Cardiac fibroblast (primary cell): Measurements from ENCODE around the gene TENT4B.

Experiments used
- DNase-seq, 2 donors: peaks; one replicate each; pipeline versions ENCODE4 v3.0.0 to v3.0.0-alpha.2; 2010; ENCODE audit warnings: low read depth in 2 of 2
- H3K4me3 ChIP-seq, 2 donors: replicated peaks in 1 of 2; 1 replicate in 1 of 2; 2 replicates in 1 of 2; pipeline ENCODE4 v1.5.1; 2011; ENCODE audit warnings: low read depth in 2 of 2, low read length in 2 of 2, mild to moderate bottlenecking in 2 of 2, moderate library complexity in 1 of 2
- CTCF ChIP-seq: IDR thresholded peaks from one replicate; pipeline ENCODE4 v1.5.1; 2011; ENCODE audit warnings: low read depth, mild to moderate bottlenecking, low read length, inconsistent platforms

Gene TENT4B

GRCh38 chr16:50252874-50253513 lies 99.9 kb downstream of the TENT4B start:
- no peak for DNase-seq
- no peak for TF ChIP-seq CTCF
- no peak overlapping the region for H3K4me3 ChIP-seq

- no peak for TF ChIP-seq CTCF
- DNase-seq = no peak
- H3K4me3 ChIP-seq = no peak overlapping the region
Measured at GRCh38 chr16:50253514-50253910, 100.4 kb downstream of the TENT4B start.

DNA sequence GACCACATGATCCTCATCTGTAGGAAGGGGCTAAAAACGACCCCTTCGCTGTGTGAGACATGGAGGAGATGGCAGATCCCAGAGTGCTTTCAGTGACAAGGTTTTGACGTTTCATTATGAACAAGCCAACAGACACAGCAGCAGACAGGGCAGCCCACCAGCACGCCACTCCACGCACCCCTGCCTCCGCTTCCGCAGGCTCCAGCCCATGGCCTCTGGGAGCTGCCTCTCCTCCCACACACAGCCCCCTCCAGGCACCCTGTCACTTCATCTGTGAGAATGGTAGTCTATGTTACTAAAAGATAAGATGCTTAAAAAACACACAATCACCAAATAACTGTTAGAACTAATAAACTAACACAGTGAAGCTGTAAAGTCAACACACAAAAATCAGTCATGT lies 101.0 kb downstream of the TENT4B start:
- TF ChIP-seq CTCF = no peak
- H3K4me3 ChIP-seq = no peak overlapping the region
- DNase-seq = no peak

- H3K4me3 ChIP-seq = no peak overlapping the region
- DNase-seq = no peak
- no peak for TF ChIP-seq CTCF
Measured at GRCh38 chr16:50255538-50255937, 102.4 kb downstream of the TENT4B start.

DNA sequence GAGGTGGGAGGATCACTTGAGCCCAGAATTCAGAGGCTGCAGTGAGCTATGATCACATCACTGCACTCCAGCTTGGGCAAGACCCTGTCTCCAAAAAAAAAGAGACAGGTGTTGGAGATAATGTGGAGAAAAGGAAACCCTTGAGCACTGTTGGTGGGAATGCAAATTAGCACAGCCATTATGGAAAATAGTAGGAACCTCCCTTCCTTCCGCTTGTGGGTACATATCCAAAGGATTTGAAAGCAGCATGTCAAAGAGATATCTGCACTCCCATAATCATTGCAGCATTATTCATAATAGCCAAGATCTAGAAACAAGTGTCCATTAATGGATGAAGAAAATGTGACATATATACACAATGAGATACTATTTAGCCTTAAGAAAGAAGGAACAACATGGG lies 103.5 kb downstream of the TENT4B start:
- no peak for DNase-seq
- no peak overlapping the region for H3K4me3 ChIP-seq
- no peak for TF ChIP-seq CTCF

DNA sequence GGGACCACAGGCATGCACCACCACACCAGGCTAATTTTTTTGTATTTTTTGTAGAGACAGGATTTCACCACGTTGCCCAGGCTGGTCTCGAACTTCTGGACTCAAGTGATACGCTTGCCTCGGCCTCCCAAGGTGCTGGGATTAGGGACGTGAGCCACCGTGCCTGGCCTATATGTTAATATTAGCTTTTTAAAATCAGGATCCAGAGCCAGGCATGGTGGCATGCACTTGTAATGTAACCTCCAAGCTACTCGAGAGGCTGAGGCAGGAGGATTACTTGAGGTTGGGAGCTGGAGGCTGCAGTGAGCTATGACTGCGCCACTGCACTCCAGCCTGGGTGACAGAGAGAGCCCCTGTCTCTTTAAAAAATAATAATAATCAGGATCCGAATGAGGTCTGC lies 104.8 kb downstream of the TENT4B start:
- TF ChIP-seq CTCF = no peak
- no peak for DNase-seq
- H3K4me3 ChIP-seq = no peak overlapping the region
